GM10266 (cell line): Measurements from ENCODE around the gene GUSB.
"Not testable (repeated sequence)": the region's sequence is repeated elsewhere in the genome, so short reads cannot be mapped to it uniquely, and the experiment has no call there.

Experiments used
- DNase-seq: peaks from one replicate; pipeline ENCODE4 v3.0.0; 2012; ENCODE audit errors: extremely low spot score
- CTCF ChIP-seq: IDR thresholded peaks from 2 replicates; pipeline ENCODE4 v1.5.1; 2012; ENCODE audit warnings: mild to moderate bottlenecking, low read depth; ENCODE audit not compliant: control insufficient read depth, insufficient read depth; ENCODE audit errors: missing control alignments

Gene GUSB

GRCh38 chr7:65953890-65954450, 28.0 kb downstream of the GUSB start:
- DNase-seq = no peak
- TF ChIP-seq CTCF = no peak

GRCh38 chr7:65953001-65953720, 28.9 kb downstream of the GUSB start:
- DNase-seq = no peak
- TF ChIP-seq CTCF = no peak

- DNase-seq = no peak
- no peak for TF ChIP-seq CTCF
These were observed 30.0 kb downstream of the GUSB start for GRCh38 chr7:65951837-65952578.

GRCh38 chr7:65946904-65947303, 35.1 kb downstream of the GUSB start:
- no peak for DNase-seq
- TF ChIP-seq CTCF = no peak

GRCh38 chr7:65945787-65946186, 36.2 kb downstream of the GUSB start:
- not testable (repeated sequence) for DNase-seq

GRCh38 chr7:65938336-65938895, 43.6 kb downstream of the GUSB start:
- no peak for DNase-seq
- no peak for TF ChIP-seq CTCF

- no peak for DNase-seq
- no peak for TF ChIP-seq CTCF
These were observed 44.7 kb downstream of the GUSB start for GRCh38 chr7:65937296-65937695.
